Liver (tissue), 3 donors: ENCODE results near the gene PCAT7.

Experiments
- ATF3 ChIP-seq: IDR thresholded peaks from 2 replicates; pipeline ENCODE4 v1.6.1; 2016; ENCODE audit warnings: antibody characterized with exemption
- CTCF ChIP-seq: fragments of 150-350 bp; IDR thresholded peaks from 2 replicates; pipeline ENCODE4 v1.5.1; 2017; ENCODE audit warnings: improper control_type of control experiment, low read depth, low read length; ENCODE audit not compliant: missing input control
- GABPA ChIP-seq, 2 donors: IDR thresholded peaks in 1 of 2; conservative IDR thresholded peaks in 1 of 2; 2 replicates each; pipeline ENCODE4 v1.6.1; 2016; ENCODE audit warnings: antibody characterized with exemption in 2 of 2, mild to moderate bottlenecking in 1 of 2, moderate library complexity in 1 of 2
- JUND ChIP-seq, 2 donors: IDR thresholded peaks; 2 replicates each; pipeline ENCODE4 v1.6.1; 2016; ENCODE audit warnings: antibody characterized with exemption in 2 of 2
- MAX ChIP-seq: IDR thresholded peaks from 2 replicates; pipeline ENCODE4 v1.6.1; 2016; ENCODE audit warnings: antibody characterized with exemption
- RAD21 ChIP-seq, 2 donors: IDR thresholded peaks; 2 replicates each; pipeline ENCODE4 v1.6.1; 2016; ENCODE audit warnings: antibody characterized with exemption in 2 of 2, mild to moderate bottlenecking in 2 of 2
- REST ChIP-seq: IDR thresholded peaks from 2 replicates; pipeline ENCODE4 v1.6.1; 2016; ENCODE audit warnings: antibody characterized with exemption, mild to moderate bottlenecking
- RXRA ChIP-seq, 2 donors: IDR thresholded peaks; 2 replicates each; pipeline ENCODE4 v1.6.1; 2017 to 2018; ENCODE audit warnings: antibody characterized with exemption in 2 of 2, mild to moderate bottlenecking in 1 of 2
- SP1 ChIP-seq: IDR thresholded peaks from 2 replicates; pipeline ENCODE4 v1.6.1; 2018; ENCODE audit warnings: antibody characterized with exemption, mild to moderate bottlenecking
- YY1 ChIP-seq: IDR thresholded peaks from 2 replicates; pipeline ENCODE4 v1.6.1; 2016; ENCODE audit warnings: antibody characterized with exemption, mild to moderate bottlenecking
- ZBTB33 ChIP-seq: IDR thresholded peaks from 2 replicates; pipeline ENCODE4 v1.6.1; 2016; ENCODE audit warnings: antibody characterized with exemption
- donor health status: healthy.
- donor health status: healthy.

- TF ChIP-seq JUND (IDR thresholded peaks at IDR 0.05) (no peak), CTCF (no peak), SP1 (no peak), ZBTB33 (no peak), RXRA (IDR thresholded peaks at IDR 0.05) (no peak), REST (no peak), RAD21 (IDR thresholded peaks at IDR 0.05) (no peak), MAX (no peak), GABPA (IDR thresholded peaks at IDR 0.05 in 1 of 2, conservative IDR thresholded peaks at IDR 0.05 in 1 of 2) (no peak), YY1 (no peak), ATF3 (no peak)
Measured at GRCh38 chr9:94593459-94594345, 38.8 kb downstream of the PCAT7 start, which contains the start of gene FBP2.
